NCI-H526 treated with DMSO at 0.1 percent for 48 hours (cell line): ENCODE results near the gene AGPAT1.
A peak's percentile ranks its signal among the peaks of the same experiment; 100 is the strongest.
"Not testable (repeated sequence)": the region's sequence is repeated elsewhere in the genome, so short reads cannot be mapped to it uniquely, and the experiment has no call there.

Source experiments
- DNase-seq: peaks from one replicate; lab custom pipeline; 2025; lab: John Stamatoyannopoulos, UW

Gene AGPAT1, protein sequence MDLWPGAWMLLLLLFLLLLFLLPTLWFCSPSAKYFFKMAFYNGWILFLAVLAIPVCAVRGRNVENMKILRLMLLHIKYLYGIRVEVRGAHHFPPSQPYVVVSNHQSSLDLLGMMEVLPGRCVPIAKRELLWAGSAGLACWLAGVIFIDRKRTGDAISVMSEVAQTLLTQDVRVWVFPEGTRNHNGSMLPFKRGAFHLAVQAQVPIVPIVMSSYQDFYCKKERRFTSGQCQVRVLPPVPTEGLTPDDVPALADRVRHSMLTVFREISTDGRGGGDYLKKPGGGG

DNA sequence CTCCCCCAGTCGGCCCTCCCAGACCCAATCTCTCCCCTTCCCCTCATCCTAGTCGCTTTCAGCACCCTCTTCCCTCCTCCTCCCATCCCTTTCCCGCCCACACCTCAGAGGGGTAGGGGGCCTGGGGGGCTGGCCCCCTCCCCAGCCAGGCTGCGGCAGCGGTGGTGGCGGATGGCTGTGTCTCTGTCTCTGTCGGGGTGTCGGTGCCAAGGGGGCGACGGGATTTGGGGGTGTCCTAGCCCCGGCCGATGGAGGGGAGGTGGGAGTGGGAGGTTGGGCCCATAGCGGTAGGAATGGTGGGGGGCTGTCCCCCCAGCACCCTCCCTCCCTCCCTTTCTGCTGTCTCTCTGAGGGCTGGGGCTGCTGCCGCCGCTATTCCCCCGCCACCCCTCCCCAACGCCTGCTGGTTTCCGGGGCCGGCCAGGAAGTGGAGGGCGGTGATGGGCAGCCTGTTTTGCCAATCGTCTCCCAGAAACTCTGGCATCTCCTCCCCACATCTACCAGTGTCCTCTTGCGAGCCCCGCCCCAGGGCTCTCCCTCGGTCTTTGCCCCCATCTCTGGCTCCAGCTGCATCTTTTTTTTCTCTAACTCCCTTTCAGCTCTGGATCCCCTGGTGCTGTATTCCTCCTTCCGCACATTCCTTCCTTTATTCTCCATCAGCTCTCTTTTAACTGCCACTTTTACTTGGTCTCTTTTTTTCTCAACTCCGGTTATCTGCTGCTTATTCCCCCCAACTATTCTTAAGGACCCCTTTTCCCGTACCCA is at the start of gene AGPAT1:
Gene AGPAT1 (minus strand): TSS at position 374 of the 765 bp plus-strand sequence. CDS start 4,588 bp downstream, outside the sequence.
- peak; percentile 86 for DNase-seq

DNA sequence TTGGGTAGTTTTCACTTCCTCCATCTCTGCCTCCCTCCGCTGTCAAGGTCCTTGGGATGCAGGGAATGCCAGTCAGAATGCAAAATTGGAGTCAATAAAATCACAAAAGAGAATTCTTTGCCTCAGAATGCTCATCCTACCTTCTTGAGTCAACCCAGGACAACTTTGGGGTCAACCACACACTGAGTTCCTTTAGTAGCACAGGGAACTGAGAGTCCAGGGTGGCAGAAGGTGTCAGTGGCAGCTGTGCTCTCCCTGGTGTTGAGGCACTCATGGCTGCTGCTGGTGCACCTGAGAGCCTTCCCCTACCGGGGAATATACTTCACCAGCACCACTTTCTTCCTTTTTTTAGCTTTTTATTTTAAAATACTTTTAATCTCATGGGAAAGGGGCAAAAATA is 48.8 kb upstream of the AGPAT1 start:
- no peak for DNase-seq

DNA sequence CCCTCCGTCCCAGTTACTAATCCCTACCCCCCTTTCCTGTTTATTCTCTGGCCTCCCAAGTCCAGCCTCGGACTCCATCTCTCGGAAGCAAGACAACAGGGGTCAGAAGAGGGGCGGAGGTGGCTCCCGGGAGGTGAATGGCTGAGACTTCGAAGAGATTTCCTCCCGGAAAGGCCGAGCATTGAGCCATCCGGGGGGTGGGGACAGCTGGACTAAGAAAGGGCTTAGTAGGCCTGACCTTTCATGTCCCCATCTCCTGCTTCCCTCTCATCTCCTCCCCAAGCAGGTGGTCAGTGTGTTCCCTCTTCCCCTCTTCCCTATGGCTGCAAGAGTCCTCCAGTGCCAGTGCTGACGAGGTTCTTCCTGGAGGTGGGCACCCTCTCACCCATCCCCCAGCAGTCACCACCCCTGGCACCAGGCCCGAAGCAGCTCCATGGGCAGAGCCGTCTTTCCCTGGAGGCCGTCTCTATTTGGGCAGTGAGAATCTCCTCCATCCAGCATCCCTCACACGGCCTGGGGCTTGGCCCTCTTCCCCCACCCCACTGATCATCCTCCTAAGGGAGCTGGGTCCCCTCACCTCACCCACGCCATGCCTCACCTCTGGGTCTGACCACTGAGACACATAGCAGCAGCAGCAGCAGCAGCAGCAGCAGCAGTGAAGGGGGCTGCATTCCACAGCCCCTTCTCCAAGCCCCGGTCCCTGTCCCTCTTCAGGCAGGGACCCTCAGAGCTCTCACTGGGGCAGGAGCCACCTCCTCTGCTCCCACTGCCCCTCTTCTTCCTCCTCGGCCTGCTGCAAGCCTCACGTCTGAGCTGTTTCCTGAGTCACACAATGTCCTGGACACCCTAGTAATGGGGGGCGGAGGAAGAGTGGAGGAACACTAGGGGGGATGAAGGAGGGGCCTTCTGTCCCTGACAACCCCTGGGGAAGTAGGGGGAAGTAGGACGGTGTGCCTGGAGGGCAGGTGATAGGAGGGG is 47.7 kb upstream of the AGPAT1 start, which contains the start of gene NOTCH4:
Gene NOTCH4 (minus strand): TSS at position 810 of the 978 bp plus-strand sequence. CDS start 139 bp downstream, at position 671.
- DNase-seq: no peak

DNA sequence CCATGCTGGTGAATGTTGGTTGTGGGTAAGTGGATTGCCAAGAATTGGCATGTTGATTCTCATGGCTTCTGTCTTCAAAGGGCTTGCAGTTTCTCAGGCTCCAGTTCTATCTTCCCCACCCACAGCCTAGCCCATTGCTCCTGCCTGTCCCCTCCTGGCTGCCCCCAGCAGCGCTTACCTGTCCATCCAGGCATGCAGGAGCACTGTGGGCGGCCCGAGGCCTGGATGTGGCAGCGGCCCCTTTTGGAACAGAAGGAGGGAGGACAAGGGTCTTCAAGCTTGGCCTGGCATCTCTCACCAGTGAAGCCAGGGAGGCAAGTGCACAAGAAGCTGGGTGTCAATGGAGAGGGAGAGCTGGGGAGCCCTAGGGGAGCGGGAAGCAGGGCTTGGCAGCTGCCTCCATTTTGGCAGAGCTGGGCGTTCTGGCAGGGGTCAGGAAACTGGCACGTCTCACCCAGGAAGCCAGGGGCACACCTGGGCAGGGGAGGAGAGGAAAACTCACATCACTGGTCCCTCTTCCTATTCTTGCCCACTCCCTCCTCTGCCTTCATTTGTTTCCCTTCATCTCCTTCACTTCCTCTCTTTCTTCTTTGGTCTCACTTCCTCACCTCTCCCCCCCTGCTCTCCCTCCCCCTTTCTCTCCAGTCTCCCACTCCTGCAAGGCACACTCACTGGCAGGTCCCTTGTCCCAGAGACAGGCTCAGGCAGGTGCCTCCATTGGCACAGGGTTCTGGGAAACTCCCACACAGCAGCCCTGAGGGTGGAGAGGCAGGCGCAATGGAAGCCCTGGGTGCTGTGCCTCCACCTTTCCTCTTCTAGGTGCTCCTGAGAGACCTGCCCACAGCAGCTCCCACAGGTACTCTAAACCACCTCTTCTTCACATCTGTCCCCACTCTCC is 46.7 kb upstream of the AGPAT1 start:
- no peak for DNase-seq

DNA sequence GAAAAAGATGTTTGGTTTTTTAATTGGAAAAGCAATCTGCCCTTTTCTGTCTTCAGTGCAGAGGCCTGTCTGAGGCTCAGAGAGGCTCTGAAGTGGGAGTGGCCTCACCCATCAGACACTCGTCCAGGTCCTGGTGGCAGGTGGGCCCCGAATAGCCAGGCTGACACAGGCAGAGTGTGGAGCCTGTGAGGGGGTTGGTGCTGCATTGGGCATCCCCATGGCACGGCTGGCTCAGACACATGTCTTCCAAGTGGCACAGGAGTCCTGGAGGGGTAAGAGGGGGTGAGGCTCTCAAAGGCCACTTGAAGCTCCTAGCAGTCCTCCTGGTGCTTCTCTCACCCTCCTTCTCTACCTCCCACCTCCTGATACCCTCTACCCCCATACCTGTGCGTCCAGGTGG is 44.1 kb upstream of the AGPAT1 start:
- DNase-seq: no peak

DNA sequence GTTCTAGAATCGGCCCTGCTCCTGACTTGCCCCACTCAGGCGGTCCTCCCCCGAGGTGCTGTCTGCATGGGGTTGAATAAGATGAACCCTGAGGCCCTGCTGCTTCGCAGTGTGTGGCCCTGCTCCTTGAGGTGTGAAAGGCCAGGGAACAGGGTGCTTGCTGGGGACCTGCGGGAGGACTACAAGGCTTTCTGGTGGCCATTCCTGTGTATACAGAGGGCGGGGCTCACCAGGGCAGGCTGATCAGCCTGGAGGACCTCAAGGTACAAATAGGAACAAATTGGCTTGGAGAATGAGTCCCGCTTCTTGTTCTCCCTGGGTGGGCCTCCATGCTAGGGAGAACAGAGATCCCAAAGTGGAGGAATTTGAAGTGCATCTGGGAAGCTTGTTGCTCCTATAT is 42.3 kb upstream of the AGPAT1 start:
- DNase-seq: no peak

DNA sequence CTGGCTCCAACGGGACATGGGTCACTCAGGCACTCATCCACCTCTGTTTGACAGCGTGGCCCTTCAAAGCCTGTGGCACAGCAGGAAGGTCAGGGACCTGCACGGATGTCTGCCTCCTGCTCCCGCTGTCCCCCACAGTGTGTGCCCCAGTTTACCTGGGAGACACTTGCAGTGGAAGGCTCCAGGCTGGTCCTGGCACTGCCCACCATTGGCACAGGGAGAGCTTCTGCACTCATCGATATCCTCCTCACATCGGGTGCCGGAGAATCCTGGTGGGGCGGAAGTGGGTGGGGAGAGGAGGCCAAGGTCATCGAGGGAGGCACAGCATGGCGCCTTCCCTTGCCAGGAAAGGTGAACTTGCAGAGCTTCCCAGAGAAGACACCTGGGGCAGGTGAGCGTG is 41.1 kb upstream of the AGPAT1 start:
- no peak for DNase-seq

GRCh38 chr6:32216285-32216684 is 40.4 kb upstream of the AGPAT1 start:
- no peak for DNase-seq

GRCh38 chr6:32215617-32216016 is 39.7 kb upstream of the AGPAT1 start:
- no peak for DNase-seq

- DNase-seq: no peak
These were observed 38.2 kb upstream of the AGPAT1 start for GRCh38 chr6:32214126-32214525.

GRCh38 chr6:32213649-32214048 is 37.8 kb upstream of the AGPAT1 start:
- DNase-seq: no peak

GRCh38 chr6:32212076-32212760 is 36.3 kb upstream of the AGPAT1 start:
- no peak for DNase-seq

- not testable (repeated sequence) for DNase-seq
These were observed 35.5 kb upstream of the AGPAT1 start for GRCh38 chr6:32211432-32211831.

DNA sequence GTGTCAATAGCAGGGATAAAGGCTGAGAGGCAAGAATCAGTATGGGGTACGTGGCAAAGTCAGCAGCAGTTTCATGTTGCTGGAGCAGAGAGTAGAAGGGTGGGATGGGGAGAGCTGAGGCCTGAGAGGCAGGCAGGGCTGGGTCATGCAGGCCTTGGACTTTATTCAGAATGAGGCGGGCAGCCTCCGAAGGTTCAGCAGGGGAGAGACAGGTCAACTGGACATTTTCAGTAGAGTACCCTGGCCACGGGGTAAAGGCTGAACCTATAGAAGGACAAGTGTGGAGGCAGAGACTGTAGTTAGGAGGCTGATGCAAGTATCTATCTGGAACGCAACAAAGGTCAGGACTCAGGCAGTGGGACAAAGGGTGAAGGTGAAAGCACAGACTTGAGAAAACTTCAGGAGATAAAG is 34.3 kb upstream of the AGPAT1 start:
- no peak for DNase-seq

DNA sequence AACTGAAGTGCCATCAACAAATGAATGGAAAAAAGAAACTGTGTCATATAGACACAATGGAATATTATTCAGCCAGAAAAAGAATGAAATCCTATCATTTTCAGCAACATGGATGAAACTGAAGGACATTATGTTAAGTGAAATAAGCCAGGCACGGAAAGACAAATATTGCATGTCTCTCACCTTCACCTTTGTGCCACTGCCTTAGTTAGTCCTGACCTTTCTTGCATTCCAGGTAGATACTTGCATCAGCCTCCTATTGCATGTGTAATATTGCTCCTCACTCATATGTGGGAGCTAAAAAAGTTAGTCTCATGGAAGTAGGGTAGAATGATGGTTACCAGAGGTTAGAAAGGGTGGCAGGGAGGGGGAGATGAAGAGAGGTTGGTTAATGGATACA is 33.1 kb upstream of the AGPAT1 start:
- no peak for DNase-seq

GRCh38 chr6:32204268-32204715 is 28.4 kb upstream of the AGPAT1 start:
- no peak for DNase-seq

DNA sequence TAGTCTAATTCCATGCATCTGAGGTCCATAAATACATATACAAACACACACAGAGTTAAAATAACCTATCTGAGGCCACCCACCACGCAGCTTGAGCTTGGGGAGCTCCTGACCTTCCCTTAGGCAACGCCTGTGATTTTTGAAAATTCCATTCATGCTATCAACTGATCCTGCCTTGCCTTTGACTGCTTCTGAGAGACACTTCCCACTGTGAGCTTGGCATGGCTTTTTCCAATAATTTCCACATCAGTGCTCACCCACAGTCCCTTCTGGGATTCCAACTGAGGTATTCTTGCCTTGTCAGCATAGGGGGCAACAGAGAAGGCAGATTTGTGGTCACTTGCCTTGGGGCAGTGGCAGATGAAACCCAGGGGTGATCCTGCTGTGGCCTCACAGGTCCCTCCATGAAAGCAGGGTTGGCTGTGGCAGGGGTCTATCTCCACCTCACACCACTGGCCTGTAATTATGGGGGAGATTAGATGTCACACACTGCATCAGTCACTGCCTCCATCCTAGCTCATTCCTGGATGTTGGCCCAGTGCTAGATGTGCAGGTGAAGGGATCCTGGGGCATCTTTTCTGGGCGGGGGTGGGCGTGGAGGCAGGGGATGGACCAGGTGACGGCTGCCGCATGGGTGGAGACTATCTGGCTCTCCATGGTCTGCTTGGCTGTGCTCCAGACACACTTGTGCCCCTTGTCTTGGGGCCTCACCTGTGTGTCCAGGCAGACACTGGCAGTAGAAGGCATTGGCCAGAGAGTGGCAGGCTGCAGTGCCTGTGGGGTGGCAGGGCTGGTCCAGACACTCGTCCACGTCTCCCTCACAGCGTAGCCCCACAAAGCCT is 27.8 kb upstream of the AGPAT1 start:
- no peak for DNase-seq

GRCh38 chr6:32202186-32202585 is 26.3 kb upstream of the AGPAT1 start:
- no peak for DNase-seq

- DNase-seq: no peak
These were observed 25.0 kb upstream of the AGPAT1 start for GRCh38 chr6:32200711-32201475.
